UCSD-AML1 (cell line): ENCODE measurements around the gene PPP2R5D.
"Not testable (repeated sequence)": the region's sequence is repeated elsewhere in the genome, so short reads cannot be mapped to it uniquely, and the experiment has no call there.

Experiments
- DNase-seq: peaks from one replicate; lab custom pipeline; 2025; ENCODE audit not compliant: unreplicated experiment; lab: John Stamatoyannopoulos, UW

PPP2R5D gene

DNA sequence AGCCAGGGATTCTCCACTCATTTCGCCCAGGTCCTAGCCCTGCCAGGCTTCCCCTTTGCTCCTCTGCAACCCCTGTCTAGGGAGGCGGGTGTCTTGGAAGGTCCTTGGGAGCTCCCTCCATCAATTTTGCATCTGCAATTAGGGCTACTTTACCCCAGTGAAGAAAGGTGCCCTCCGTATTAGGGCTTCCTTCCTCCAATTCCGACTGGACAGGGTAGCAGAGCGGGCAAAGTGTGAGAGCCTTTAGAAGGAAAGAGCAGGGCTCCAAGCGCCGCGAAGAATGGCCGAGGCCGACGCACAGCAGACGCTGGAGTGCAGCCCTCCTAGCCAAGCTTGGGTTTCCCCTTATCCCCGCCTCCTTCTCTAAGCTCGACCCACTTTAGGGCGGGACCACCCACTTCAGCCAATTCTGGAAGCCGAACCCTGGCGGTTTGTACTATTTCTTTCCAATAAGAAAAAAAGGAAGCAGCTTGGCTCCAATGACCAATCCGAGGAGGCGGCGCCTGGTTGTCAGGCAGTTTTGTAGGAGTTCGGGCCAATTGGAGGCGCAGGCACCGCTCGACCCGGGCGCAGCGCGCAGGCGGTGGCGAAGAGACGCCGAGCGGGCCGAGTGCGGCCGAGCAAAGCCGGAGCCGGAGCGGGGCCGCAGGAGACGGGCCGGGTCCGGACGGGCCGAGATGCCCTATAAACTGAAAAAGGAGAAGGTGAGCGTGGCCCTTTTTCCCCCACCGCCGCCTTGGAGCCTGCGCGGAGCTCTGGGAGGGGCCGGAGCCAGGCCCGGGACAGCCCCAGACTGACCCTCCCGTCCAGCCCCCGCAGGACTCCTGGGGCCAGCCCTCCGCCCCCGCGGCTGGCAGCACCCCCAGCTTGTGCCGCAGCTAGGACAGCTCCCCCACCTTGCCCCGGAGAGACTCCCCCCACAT is at the start of gene PPP2R5D:
Gene PPP2R5D (plus strand): TSS at position 570 of the 923 bp plus-strand sequence. CDS start 108 bp downstream, at position 678.
- DNase-seq: peak; percentile 96

DNA sequence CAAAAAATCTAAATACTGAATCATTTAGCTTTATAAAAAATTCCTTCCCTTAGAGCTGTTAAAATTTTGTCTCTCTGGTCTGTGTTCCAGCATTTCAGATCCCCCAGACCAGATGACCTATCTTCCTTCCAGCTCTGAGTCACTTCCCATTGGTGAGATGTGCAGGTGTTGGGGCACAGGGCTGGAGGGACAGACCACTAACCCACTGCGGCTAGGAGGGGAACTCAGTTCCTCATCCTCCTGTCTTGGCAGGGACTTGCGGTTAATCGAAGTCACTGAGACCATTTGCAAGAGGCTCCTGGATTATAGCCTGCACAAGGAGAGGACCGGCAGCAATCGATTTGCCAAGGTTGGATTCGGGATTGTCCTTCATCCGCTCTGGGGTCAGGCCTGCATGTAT is 49.0 kb upstream of the PPP2R5D start:
- DNase-seq: no peak

DNA sequence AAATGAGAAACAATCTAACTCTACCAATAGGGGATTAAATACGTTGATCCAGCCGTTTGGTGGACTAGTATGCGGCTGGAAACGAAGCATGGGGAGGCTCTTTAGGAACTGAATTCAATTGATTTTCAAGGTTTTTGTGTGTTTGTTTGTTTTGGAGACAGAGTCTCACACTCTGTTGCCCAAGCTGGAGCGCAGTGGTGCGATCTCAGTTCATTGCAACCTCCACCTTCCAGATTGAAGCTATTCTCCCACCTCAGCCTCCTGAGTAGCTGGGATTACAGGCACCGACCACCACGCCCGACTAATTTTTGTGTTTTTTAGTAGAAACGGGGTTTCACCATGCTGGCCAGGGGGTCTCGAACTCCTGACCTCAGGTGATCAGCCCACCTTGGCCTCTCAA is 48.0 kb upstream of the PPP2R5D start:
- no peak for DNase-seq

DNA sequence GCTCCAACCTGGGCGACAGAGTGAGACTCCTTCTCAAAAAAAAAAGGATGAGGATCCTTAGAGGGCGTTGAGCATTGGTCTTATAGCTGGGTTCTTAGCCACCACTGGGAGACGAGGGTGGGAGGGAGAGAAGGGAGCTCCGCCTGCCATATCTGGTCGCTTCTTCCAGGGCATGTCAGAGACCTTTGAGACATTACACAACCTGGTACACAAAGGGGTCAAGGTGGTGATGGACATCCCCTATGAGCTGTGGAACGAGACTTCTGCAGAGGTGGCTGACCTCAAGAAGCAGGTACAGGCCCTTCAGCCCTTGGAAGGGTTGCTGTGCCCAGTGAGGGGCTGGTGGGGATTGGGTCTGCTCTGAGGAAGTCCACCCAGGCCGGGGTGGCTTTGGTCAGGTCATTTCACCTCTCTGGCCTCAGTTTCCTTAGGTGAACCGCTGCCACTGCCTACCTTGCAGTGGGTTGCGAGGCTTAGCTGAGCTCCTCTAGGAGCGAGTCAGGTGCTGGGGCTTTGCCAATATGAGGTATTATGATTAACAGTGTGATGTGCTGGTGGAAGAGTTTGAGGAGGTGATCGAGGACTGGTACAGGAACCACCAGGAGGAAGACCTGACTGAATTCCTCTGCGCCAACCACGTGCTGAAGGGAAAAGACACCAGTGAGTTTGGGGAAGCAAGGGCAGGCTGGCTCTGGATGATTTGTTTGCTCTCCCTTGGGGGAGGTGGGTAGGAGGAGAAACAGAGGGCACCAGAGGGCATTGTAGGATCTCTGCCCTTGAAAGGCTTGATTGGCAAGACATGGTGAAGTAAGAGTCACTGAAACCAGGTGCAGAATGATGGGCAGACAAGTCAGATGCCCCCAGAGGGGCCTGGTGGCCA is 46.6 kb upstream of the PPP2R5D start:
- DNase-seq: no peak

DNA sequence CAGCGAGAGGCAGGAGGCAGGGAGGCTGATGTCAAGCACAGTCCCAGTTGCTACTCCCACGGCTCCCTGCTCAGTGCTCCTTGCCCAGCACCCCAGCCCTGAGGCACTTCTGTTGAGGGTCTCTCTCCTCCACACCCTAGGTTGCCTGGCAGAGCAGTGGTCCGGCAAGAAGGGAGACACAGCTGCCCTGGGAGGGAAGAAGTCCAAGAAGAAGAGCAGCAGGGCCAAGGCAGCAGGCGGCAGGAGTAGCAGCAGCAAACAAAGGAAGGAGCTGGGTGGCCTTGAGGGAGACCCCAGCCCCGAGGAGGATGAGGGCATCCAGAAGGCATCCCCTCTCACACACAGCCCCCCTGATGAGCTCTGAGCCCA is 46.0 kb upstream of the PPP2R5D start:
- no peak for DNase-seq

DNA sequence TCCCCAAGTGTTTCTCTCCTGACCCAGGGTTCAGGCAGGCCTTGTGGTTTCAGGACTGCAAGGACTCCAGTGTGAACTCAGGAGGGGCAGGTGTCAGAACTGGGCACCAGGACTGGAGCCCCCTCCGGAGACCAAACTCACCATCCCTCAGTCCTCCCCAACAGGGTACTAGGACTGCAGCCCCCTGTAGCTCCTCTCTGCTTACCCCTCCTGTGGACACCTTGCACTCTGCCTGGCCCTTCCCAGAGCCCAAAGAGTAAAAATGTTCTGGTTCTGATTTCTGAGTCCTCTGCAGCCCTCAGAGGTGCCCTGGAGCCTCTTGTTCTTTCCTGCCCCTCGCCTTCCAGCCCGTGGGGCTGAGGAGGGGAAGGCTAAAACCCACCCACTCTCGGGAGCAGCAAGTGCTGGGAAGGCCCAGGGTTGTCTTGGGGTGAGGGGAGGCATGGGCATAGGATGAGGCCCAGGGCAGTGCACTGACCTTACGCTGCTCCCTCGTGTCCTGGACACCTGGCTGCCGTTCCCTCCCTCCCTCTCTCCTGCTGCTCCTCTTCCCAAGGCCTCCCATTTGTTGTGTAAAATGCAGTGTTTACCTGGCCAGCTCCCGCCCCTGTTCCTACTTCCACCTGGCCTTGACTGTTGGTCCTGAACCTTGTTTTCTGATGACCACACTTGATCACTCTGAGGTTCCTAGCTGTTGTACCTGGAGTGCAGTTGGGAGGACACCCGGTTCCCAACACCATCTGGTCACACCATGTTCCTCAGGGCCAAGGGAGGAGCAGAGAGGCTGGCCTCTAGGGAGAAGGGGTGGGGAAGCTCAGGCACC is 45.2 kb upstream of the PPP2R5D start:
- DNase-seq: no peak

DNA sequence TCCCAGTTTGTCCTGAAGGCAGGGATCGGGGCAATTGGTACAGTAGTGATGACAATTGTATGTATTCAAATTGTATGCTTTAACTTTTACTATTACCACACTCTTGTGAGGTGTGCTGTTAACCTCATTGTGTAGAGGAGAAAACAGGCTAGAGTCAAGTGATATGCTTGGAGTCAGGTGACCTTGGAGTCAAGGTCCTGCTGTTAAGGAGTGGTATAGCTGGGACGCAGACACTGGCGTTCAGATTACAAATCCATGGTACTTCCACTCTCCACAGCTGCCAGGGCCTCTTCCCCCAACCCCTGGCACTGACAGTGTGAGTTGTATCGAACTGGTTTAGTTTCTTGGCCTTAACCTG is 44.6 kb upstream of the PPP2R5D start:
- DNase-seq: no peak

DNA sequence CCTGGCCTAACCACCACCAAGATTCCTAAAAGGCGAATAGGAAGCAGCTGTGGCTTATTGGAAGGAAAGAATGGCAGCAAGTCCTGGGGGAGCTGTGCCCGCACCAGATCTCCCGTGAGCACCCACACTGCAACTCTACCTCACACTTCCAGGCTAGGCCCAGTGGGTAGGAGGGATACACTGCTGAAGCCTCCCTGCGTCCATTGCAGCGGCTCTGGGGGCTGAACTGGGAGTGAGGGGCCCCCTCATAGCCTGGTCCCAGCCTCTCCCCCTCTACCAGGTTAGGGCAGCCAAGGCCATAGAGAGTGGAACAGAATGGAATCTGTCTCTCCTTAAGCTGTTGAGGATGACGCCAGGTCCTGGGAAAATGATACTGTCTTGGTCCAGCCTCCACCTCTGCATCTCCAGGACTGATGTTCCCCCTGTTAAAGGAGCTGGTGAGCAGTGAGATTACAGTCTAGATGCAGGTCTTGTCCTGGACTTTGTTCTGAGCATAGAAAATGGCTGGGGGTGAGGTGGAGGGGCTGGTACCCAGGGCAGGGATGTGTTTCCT is 43.8 kb upstream of the PPP2R5D start:
- no peak for DNase-seq

DNA sequence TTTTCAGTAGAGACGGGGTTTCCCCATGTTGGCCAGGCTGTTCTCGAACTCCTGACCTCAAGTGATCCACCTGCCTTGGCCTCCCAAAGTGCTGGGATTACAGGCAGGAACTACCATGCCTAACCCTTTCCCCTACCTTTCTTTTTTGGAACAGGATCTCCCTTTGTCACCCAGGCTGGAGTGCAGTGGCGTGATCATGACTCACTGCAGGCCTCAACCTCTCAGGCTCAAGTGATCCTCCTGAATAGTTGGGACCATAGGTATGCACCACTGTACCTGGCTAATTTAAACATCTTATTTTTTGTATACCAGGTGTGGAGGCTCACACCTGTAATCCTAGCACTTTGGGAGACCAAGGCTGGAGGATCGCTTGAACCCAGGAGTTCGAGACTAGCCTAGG is 43.0 kb upstream of the PPP2R5D start:
- DNase-seq: not testable (repeated sequence)

DNA sequence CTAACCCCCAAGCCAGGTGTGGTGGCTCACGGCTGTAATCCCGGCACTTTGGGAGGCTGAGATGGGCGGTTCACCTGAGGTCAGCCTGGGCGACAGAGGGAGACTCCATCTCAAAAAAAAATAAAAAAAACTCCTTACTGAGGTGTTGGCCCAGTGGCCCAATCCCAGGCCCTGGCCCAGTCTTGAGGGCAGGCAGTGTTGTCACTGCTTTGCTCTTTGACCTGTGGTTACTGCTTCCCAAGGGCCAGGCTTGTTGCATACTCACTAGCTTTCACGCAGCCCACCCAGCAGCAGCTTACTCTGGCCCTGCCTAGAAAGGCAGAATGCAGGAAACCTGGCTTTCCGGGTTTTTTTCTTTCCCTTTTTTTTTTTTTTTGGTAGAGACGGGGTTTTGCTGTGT is 41.9 kb upstream of the PPP2R5D start:
- DNase-seq: no peak

DNA sequence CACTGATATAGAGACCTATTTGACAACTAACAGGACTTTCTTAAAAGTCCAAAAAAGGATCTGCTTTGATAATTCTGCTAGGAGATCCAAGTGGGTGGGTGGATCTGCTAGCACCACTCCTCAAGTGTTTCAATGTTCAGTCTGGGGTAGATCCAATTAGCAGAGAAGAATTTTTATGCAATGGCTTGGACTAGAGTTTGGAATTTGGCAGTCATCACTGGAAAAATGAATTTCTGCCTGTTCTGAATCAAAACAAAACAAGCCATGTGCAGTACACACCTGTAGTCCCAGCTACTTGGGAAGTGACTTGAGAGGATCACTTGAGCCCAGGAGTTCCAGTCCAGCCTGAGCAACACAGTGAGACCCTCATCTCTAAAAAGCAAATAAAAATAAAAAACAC is 36.4 kb upstream of the PPP2R5D start:
- DNase-seq: no peak

DNA sequence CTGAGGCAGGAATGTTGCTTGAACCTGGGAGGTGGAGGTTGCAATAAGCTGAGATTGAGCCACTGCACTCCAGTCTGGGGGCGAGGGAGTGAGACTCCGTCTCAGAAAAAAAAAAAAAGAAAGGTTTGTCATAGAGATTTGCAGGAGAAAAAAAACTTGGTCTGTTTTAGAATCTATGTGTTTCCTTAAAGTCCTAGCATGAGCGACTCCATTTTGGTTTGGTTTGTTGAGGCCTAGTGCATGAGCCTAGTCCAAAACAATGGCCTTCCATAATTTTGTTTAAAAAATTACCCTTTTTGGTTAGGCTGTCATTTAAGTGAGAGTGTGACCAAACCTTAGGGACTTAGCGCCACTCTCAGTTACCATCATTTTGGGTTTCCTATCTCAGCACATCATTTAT is 32.0 kb upstream of the PPP2R5D start:
- no peak for DNase-seq

DNA sequence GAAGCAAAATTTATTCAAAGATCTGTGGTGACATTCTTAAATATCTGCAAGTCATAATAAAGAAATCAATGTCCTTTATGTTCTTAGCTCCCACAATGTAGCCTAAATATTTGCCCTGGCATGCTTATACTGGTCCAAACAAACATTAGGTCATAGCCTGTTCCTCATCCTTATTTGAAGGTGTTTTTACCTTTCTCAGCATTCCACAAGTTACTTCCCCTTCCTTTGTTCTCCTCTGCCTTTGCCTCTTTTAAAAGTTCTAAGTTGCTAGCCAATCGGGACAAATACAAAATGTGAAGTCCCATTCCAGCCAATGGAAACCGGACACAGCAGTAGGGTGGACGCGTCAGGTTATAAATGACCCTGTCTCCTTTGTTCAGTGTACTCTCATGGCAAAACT is 30.0 kb upstream of the PPP2R5D start:
- DNase-seq: not testable (repeated sequence)

DNA sequence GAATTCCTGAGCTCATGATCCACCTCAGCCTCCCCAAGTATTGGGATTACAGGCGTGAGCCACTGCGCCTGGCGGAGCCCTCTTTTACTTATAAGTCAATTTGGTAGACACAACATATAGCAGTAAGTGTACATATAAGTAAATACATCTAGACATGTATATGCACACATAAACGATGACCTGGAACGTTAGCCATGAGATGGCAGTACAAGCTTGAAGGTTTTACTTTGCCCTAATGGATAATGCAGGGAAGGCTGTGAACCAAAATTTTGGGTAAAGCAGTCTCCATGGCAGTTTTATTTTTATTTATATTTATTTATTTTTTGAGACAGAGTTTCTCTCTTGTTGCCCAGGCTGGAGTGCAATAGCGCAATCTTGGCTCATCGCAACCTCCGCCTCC is 26.2 kb upstream of the PPP2R5D start:
- no peak for DNase-seq

DNA sequence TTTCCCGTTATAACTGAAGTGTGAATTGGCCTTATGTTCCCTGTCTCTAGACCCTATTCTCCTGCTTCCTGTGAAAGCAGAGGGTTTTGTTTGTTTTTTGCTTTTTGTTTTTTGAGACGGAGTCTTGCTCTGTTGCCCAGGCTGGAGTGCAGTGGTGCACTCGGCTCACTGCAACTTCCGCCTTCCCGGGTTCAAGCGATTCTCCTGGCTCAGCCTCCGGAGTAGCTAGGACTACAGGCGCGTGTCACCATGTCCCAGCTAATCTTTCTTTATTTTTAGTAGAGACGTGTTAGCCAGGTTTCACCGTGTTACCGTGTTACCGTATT is 24.5 kb upstream of the PPP2R5D start:
- no peak for DNase-seq

DNA sequence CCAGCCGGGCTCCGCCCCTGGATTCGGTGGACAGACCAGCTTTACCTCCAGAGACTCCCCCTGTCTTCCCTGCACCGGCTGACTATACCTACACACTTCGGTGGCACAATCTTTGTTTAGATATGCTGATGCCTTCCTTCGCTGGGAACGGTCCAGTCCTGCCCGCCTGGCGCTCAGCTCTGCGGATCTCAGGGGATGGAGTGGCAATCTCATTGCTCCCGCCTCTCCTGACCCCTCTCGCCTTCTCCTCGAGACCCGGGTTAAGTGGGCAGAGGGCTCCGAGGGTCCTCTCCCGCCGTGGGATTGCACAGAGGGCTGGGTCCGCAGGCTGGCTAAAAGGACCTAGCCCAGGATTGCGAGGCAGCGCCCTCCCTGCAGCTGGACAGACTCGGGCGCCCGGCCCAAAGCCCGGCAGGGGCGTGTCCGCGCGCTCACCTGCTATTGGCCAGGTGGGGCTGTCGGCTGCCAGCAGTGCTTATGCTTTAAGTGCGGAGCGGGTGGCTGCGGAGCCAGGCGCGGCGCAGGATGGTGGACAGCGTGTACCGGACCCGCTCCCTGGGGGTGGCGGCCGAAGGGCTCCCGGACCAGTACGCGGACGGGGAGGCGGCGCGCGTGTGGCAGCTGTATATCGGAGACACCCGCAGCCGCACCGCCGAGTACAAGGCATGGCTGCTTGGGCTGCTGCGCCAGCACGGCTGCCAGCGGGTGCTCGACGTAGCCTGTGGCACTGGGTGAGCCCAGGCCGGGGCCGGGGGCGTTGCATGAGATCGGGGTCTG is 23.9 kb upstream of the PPP2R5D start, which contains the start of gene GNMT:
Gene GNMT (plus strand): TSS at position 512 of the 777 bp plus-strand sequence. CDS start 14 bp downstream, at position 526.
- no peak for DNase-seq

DNA sequence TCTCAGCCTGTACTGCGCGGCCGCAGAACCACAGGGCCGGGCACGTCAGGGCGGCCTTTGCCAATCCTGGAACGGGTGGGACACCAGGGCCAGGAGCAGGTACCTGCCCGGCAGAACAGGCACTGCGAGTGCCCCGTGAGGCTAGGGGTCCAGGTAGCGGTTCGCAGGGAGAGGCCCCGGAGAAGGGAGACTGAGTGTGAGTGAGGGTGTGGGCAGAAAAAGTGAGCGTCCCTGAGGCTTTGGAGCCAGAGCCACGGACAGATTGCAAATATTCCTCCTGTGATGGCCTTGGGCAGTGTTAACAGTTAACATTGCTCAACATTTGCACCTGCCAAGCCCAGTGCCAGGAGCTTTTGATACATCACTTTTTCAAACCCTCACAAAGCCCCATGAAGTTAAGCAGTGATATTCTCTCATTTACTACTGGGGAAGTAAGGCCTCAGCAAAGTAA is 23.3 kb upstream of the PPP2R5D start:
- DNase-seq: no peak

DNA sequence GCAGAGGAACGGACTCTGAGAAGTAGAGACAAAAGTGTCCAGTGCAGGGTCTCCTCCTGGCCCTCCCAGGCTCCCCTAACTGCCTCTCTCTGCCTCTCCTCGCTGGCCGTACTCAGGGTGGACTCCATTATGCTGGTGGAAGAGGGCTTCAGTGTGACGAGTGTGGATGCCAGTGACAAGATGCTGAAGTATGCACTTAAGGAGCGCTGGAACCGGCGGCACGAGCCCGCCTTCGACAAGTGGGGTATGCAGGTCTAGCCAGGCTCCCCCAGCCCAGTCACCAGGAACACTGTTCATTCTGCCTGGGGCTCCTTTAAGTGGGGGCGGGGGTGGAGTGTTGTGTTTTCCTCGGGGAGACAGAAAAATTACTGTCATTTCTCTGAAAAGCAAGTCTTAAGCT is 22.3 kb upstream of the PPP2R5D start:
- DNase-seq: no peak

DNA sequence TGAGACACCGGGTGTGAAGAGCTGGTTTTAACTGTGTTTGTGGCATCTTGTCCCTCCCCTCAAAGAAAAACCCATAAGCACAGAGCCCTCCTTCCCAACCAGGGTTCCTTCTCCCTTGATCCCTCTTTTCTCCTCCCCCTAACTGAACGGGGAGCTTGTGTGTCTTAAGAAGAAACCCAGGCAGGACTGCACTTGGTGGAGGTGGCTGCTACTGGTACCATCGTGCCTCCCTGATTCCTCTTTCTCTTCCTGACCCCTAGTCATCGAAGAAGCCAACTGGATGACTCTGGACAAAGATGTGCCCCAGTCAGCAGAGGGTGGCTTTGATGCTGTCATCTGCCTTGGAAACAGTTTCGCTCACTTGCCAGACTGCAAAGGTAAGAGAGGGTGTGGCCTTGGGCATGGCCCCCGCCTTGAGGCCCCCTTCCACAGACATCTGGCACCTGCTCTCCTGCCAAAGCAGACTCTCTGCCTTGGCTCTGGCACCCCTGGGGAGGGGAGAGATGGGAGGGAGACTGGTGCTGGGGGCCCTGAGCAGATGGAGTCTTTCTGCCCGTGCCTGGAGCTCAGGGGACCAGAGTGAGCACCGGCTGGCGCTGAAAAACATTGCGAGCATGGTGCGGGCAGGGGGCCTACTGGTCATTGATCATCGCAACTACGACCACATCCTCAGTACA is 21.7 kb upstream of the PPP2R5D start:
- no peak for DNase-seq
